Osteoblast (primary cell): Measurements from ENCODE around the gene LRP5. TPM values are rescaled to one million over a fixed set of nuclear protein-coding genes. Genes with fewer than 3 reads are reported as not detected.
A peak's percentile ranks its signal among the peaks of the same experiment; 100 is the strongest.

Experiments
- DNase-seq: peaks from one replicate; pipeline ENCODE4 v3.0.0; 2011; ENCODE audit warnings: low spot score, mixed read lengths; ENCODE audit not compliant: insufficient read length; ENCODE audit errors: missing footprints
- H2AFZ ChIP-seq: 2 replicates; pipeline ENCODE4 v1.6.0; 2011; ENCODE audit warnings: mild to moderate bottlenecking, low read length
- H3K27ac ChIP-seq: 2 replicates; pipeline ENCODE4 v1.5.1; 2011; ENCODE audit warnings: mild to moderate bottlenecking, low read depth, low read length, moderate library complexity
- H3K27me3 ChIP-seq: 2 replicates; pipeline ENCODE4 v1.6.0; 2012; ENCODE audit warnings: mild to moderate bottlenecking, control low read depth, inconsistent platforms, low read length, moderate library complexity; ENCODE audit not compliant: insufficient read depth
- H3K36me3 ChIP-seq: 2 replicates; pipeline ENCODE4 v1.5.1; 2011; ENCODE audit warnings: mild to moderate bottlenecking, low read length, control low read depth, moderate library complexity; ENCODE audit not compliant: insufficient read depth
- H3K4me1 ChIP-seq: 2 replicates; pipeline ENCODE4 v1.5.1; 2011; ENCODE audit warnings: mild to moderate bottlenecking, low read length, control low read depth, moderate library complexity; ENCODE audit not compliant: insufficient read depth
- H3K4me2 ChIP-seq: 2 replicates; pipeline ENCODE4 v1.6.0; 2011; ENCODE audit warnings: mild to moderate bottlenecking, low read length; ENCODE audit not compliant: insufficient read depth
- H3K4me3 ChIP-seq: fragments of 200-600 bp; sonication (generic); 3 replicates; pipeline ENCODE4 v1.5.1; 2012; ENCODE audit warnings: mild to moderate bottlenecking, low read length, inconsistent platforms; ENCODE audit not compliant: insufficient read depth
- H3K79me2 ChIP-seq: 2 replicates; pipeline ENCODE4 v1.6.0; 2012; ENCODE audit warnings: mild to moderate bottlenecking, low read length, control low read depth, inconsistent platforms; ENCODE audit not compliant: insufficient read depth
- H3K9me3 ChIP-seq: 2 replicates; pipeline ENCODE4 v1.5.1; 2011; ENCODE audit warnings: low read depth, low read length, control low read depth
- H4K20me1 ChIP-seq: 2 replicates; pipeline ENCODE4 v1.6.0; 2012; ENCODE audit warnings: mild to moderate bottlenecking, low read length, control low read depth; ENCODE audit not compliant: insufficient read depth
- total RNA-seq: library from RNA; depleted of rRNA; stranded (reverse); fragments of >200 nt; gene quantifications from 2 replicates; pipeline ENCODE4 v1.2.3, GENCODE V29; 2012
- TF ChIP-seq, protein P1 (sequence below): IDR thresholded peaks from 2 replicates; pipeline ENCODE4 v1.5.1; 2011; ENCODE audit warnings: mild to moderate bottlenecking, low read depth, low read length, moderate library complexity; ENCODE audit errors: extremely low read depth

The LRP5 gene
- total RNA-seq, 1 donor = 16.3 TPM

DNA sequence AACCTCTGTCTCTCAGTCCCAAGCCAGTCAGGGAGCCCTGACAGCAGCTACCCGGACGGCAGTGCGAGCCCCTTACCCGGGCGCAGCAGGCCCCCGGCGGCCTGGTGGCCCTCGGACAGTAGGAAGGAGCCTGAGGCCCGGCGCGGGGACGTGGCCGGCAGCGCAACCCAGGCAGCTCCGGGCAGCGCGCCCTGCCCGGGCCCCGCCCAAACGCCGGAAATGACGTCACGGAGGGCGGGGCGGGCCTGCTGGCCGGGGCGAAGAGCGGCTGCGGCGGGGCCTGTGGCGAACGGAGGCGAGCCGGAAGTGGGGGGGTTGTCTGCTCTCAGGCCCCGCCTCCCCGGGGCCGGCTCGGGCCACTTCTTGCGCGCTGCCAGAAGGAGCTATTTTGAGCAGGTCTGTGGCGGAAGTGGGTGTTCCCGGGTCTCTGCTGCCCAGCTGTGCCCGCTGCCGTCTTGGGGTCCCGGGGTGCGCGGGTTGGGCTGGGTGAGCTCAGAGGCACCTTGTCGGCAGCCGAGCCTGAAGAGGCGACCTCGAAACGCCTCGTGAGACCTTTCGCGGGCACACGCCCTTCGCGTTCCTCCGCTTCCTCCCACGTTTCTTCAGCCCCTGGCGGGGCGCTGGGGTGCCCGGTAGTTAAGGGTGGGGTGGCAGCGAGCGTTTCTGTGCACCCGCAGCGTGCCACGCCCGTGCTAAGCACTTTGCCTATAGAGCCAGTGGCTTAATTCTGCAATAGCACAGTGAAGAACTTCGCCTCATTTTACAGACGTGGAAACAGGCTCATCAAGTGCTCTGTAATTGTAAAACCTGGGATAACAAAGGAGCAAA, 40.4 kb upstream of the LRP5 start, which contains the start of gene C11orf24:
Gene C11orf24 (minus strand): TSS at position 193 of the 828 bp plus-strand sequence. CDS start 8,206 bp downstream, outside the sequence.
- peaks cover 34% of the 10 kb centered on the region for H4K20me1 ChIP-seq
- H3K4me2 ChIP-seq = peak within 1 kb of the TSS; percentile 98
- peak; percentile 100 for DNase-seq
- peak within 1 kb of the TSS; percentile 98 for H3K27ac ChIP-seq
- peak within 1 kb of the TSS; percentile 97 for H2AFZ ChIP-seq
- H3K4me1 ChIP-seq = peaks cover 21% of the 10 kb centered on the region
- H3K79me2 ChIP-seq = peaks cover 46% of the 10 kb centered on the region
- TF ChIP-seq, protein P1, sequence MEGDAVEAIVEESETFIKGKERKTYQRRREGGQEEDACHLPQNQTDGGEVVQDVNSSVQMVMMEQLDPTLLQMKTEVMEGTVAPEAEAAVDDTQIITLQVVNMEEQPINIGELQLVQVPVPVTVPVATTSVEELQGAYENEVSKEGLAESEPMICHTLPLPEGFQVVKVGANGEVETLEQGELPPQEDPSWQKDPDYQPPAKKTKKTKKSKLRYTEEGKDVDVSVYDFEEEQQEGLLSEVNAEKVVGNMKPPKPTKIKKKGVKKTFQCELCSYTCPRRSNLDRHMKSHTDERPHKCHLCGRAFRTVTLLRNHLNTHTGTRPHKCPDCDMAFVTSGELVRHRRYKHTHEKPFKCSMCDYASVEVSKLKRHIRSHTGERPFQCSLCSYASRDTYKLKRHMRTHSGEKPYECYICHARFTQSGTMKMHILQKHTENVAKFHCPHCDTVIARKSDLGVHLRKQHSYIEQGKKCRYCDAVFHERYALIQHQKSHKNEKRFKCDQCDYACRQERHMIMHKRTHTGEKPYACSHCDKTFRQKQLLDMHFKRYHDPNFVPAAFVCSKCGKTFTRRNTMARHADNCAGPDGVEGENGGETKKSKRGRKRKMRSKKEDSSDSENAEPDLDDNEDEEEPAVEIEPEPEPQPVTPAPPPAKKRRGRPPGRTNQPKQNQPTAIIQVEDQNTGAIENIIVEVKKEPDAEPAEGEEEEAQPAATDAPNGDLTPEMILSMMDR = no peak
- H3K9me3 ChIP-seq = no peaks in the 10 kb centered on the region
- no peaks in the 10 kb centered on the region for H3K27me3 ChIP-seq
- peak within 1 kb of the TSS; percentile 94 for H3K4me3 ChIP-seq
- peaks cover 16% of the 10 kb centered on the region for H3K36me3 ChIP-seq

DNA sequence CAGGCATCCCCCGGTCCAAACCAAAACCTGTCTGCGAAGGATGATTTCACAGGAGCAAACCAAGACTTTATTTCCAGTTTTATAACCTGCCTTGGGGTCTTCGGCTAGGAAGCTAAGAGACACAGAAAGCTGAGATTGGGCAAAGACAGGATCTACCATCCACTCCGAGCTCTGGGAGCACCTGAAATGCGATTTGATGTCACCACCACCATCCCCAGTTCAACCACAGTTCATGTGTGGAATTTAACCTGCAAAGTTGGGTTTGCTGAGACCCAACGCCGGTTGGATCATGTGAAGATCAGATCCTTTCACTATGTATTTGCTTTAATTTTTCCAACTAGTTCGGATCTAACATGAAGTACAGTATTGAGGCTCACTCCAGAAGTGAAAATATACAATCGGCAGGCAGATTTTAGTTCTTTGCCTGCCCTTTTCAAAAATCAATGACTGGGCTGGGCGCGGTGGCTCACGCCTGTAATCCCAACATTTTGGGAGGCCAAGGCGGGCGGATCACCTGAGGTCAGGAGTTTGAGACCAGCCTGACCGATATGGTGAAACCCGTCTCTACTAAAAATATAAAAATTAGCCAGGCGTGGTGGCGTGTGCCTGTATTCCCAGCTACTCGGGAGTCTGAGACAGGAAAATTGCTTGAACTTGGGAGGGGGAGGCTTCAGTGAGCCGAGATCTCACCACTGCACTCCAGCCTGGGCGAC, 39.2 kb upstream of the LRP5 start:
- no peak for DNase-seq
- H3K4me3 ChIP-seq = no peak overlapping the region
- peak overlapping the region; percentile 98 for H3K4me2 ChIP-seq

DNA sequence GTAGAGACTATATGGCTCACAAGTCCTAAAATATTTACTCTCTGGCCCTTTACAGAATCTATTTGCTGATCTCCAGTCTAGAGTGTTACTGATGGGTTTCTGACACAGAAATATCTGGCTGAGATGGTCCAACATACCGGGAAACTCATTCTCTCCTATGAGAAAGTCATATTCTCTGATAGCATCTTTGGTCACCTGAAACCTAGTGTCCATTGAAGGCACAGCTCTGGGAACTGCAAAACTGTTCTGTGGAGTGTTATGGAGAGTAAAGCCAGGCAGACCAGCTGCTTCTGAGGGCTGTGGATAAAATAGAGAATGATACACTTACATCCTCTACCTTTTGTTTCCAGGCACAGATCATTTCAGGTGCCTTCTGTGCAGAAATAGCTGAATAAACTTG, 38.1 kb upstream of the LRP5 start:
- no peak overlapping the region for H3K27ac ChIP-seq
- H3K9me3 ChIP-seq = no peaks in the 10 kb centered on the region
- H3K4me2 ChIP-seq = no peak overlapping the region
- TF ChIP-seq, protein P1 = no peak
- H3K4me3 ChIP-seq = no peak overlapping the region
- peaks cover 15% of the 10 kb centered on the region for H4K20me1 ChIP-seq
- no peak for DNase-seq
- peaks cover 24% of the 10 kb centered on the region for H3K79me2 ChIP-seq
- peaks cover 17% of the 10 kb centered on the region for H3K4me1 ChIP-seq
- peaks cover 1% of the 10 kb centered on the region for H3K36me3 ChIP-seq
- no peak overlapping the region for H2AFZ ChIP-seq
- no peaks in the 10 kb centered on the region for H3K27me3 ChIP-seq

More for the DNA sequence above, 39.2 kb upstream of the LRP5 start:
- Histone ChIP-seq H3K4me1 (peaks cover 21% of the 10 kb centered on the region), H3K9me3 (no peaks in the 10 kb centered on the region), H3K27me3 (no peaks in the 10 kb centered on the region), H3K27ac (no peak overlapping the region), H3K36me3 (peaks cover 5% of the 10 kb centered on the region), H2AFZ (no peak overlapping the region), H4K20me1 (peaks cover 23% of the 10 kb centered on the region), H3K79me2 (peaks cover 35% of the 10 kb centered on the region)
- TF ChIP-seq, protein P1 = no peak
